SU-DHL-6 (cell line): ENCODE data around the gene ART5.

Experiments used
- H2AFZ ChIP-seq: fragments of 200-600 bp; sonication (generic); 2 replicates; pipeline ENCODE4 v1.6.1; 2014; ENCODE audit warnings: low read depth, mild to moderate bottlenecking, moderate library complexity, mixed read lengths, antibody characterized with exemption, low read length; ENCODE audit not compliant: severe bottlenecking
- H3F3A ChIP-seq: fragments of 200-600 bp; shearing (Covaris generic); 2 replicates; pipeline ENCODE4 v1.6.0; 2016; ENCODE audit warnings: antibody characterized with exemption, mild to moderate bottlenecking; ENCODE audit not compliant: insufficient read depth
- H3K27ac ChIP-seq: fragments of 200-600 bp; sonication (generic); 2 replicates; pipeline ENCODE4 v1.5.1; 2016; ENCODE audit warnings: low read depth, mild to moderate bottlenecking, low read length, moderate library complexity, mixed read lengths
- H3K27me3 ChIP-seq: fragments of 200-600 bp; sonication (generic), shearing (Covaris generic); 2 replicates; pipeline ENCODE4 v1.6.0; 2014; ENCODE audit warnings: mild to moderate bottlenecking, low read length
- H3K36me3 ChIP-seq: fragments of 200-600 bp; sonication (generic); 2 replicates; pipeline ENCODE4 v1.6.1; 2014; ENCODE audit warnings: mild to moderate bottlenecking, low read length, mixed read lengths
- H3K4me2 ChIP-seq: fragments of 300-600, 200-600 bp; shearing (Covaris generic), sonication (generic); 2 replicates; pipeline ENCODE4 v1.6.0; 2014; ENCODE audit warnings: low read length, low read depth, mild to moderate bottlenecking; ENCODE audit not compliant: poor library complexity, severe bottlenecking
- H3K4me3 ChIP-seq: fragments of 200-600 bp; sonication (generic); 2 replicates; pipeline ENCODE4 v1.5.1; 2014; ENCODE audit warnings: antibody characterized with exemption, low read length, mild to moderate bottlenecking, mixed read lengths; ENCODE audit not compliant: insufficient read depth, poor library complexity, severe bottlenecking
- H3K79me2 ChIP-seq: fragments of 200-600 bp; sonication (generic); 2 replicates; pipeline ENCODE4 v1.6.1; 2014; ENCODE audit warnings: mild to moderate bottlenecking, low read length, moderate library complexity; ENCODE audit not compliant: insufficient read depth
- H3K9ac ChIP-seq: fragments of 200-600 bp; sonication (generic); 2 replicates; pipeline ENCODE4 v1.7.0; 2014; ENCODE audit warnings: mild to moderate bottlenecking, low read length
- H3K9me2 ChIP-seq: fragments of 200-600 bp; sonication (generic); replicated peaks from 2 replicates; pipeline ENCODE4 v1.6.1; 2014; ENCODE audit warnings: low read length; ENCODE audit not compliant: insufficient read depth
- H3K9me3 ChIP-seq: fragments of 200-600 bp; sonication (generic); 2 replicates; pipeline ENCODE4 v1.6.1; 2014; ENCODE audit warnings: low read length, mixed read lengths; ENCODE audit not compliant: insufficient read depth
- H4K20me1 ChIP-seq: fragments of 200-600 bp; sonication (generic); 2 replicates; pipeline ENCODE4 v1.6.1; 2014; ENCODE audit warnings: low read depth, mild to moderate bottlenecking, antibody characterized with exemption, low read length, moderate library complexity, mixed read lengths
- EZH2phosphoT487 ChIP-seq: fragments of 200-600 bp; sonication (generic), shearing (Covaris generic); conservative IDR thresholded peaks from 2 replicates; pipeline ENCODE4 v1.6.1; 2018; ENCODE audit warnings: mild to moderate bottlenecking, antibody characterized with exemption, low read length, moderate library complexity, mixed read lengths
- TF ChIP-seq, protein P1 (sequence below): fragments of 200-600 bp; sonication (generic); IDR thresholded peaks from one replicate; pipeline ENCODE4 v1.5.1; 2017; ENCODE audit warnings: antibody characterized with exemption, mild to moderate bottlenecking, low read length, moderate library complexity; ENCODE audit not compliant: insufficient read depth, poor library complexity, severe bottlenecking

Gene ART5

DNA sequence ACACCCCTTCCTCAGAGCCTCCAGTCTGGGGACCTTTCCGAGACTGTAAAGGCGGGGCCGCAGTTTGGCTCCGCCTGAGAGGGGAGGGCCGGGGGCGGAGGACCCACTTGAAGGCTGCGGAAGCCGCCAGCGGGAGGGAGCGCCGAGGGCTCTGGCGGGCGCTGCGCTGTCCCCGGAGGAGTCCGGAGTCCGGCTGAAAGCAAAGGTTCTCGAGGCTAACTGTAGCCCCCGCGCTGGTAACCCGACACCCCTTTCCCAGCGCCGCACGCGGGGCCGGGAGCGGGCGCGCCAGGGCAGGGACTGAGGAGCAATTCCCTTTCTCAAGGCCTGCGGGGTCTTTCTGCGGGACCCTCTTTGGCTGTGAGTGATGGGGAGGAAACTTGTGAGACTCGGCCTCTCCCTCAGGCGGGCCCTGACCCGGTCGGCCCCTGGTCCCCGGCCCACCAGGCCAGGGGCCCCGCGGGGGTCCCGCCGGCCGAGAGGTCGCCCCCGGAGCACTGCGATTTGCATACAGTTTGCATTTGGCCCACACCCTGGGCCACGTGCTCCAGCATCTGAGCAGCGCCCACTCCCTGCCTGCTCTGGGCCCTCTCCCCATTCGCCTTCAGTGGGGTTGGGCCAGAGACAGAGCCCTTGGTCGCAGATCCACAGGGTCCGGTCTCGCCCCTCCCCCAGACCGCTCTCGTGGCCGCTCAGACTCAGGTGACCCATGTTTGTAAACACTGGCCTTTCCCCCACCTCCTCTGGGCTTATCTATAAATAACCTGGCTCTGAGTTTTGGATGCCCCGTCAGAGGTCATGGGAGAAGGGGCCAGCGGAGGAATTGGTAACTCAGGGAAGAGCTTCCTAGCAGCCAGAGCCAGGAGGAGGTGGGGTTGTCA lies 519 bp upstream of the ART5 start:
- H3K27me3 ChIP-seq, result no peaks in the 10 kb centered on the region
- TF ChIP-seq EZH2phosphoT487, result no peak
- TF ChIP-seq, protein P1, sequence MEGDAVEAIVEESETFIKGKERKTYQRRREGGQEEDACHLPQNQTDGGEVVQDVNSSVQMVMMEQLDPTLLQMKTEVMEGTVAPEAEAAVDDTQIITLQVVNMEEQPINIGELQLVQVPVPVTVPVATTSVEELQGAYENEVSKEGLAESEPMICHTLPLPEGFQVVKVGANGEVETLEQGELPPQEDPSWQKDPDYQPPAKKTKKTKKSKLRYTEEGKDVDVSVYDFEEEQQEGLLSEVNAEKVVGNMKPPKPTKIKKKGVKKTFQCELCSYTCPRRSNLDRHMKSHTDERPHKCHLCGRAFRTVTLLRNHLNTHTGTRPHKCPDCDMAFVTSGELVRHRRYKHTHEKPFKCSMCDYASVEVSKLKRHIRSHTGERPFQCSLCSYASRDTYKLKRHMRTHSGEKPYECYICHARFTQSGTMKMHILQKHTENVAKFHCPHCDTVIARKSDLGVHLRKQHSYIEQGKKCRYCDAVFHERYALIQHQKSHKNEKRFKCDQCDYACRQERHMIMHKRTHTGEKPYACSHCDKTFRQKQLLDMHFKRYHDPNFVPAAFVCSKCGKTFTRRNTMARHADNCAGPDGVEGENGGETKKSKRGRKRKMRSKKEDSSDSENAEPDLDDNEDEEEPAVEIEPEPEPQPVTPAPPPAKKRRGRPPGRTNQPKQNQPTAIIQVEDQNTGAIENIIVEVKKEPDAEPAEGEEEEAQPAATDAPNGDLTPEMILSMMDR, result no peak
- no peak overlapping the region for H3K4me3 ChIP-seq
- H4K20me1 ChIP-seq, result no peaks in the 10 kb centered on the region
- H3F3A ChIP-seq, result no peaks in the 10 kb centered on the region
- no peak overlapping the region for H3K9ac ChIP-seq
- no peak overlapping the region for H3K27ac ChIP-seq
- H3K36me3 ChIP-seq, result no peaks in the 10 kb centered on the region
- no peak overlapping the region for H3K4me2 ChIP-seq
- H3K9me3 ChIP-seq, result no peaks in the 10 kb centered on the region
- no peak overlapping the region for H2AFZ ChIP-seq
- H3K79me2 ChIP-seq, result no peaks in the 10 kb centered on the region
- H3K9me2 ChIP-seq, result no peaks in the 10 kb centered on the region

DNA sequence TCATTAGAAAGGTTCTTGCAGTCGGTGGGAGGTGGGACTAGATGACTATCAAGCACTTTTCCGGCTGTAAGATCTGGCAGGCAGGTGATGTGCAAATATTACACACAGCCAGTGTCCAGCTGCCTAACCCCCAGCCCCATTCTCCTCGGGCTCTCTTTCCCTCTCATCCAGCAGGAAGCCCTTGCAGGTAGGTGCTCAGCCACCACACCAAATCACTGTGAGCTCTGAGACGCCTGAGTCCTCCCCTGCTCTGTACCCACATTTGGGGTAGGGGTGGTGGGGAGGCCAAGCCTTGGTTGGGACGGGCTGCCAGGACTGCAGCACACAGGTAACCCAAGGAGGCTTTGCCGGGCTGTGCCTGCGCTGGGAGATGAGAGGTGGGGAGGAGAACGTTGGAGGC lies 601 bp downstream of the ART5 start:
- no peaks in the 10 kb centered on the region for H3K79me2 ChIP-seq
- no peak overlapping the region for H3K4me2 ChIP-seq
- H3K9me3 ChIP-seq, result no peaks in the 10 kb centered on the region
- H3K9me2 ChIP-seq, result no peaks in the 10 kb centered on the region
- no peak overlapping the region for H2AFZ ChIP-seq
- TF ChIP-seq, protein P1, result no peak
- TF ChIP-seq EZH2phosphoT487, result no peak
- H3K4me3 ChIP-seq, result no peak overlapping the region
- H3K36me3 ChIP-seq, result no peaks in the 10 kb centered on the region
- H4K20me1 ChIP-seq, result no peaks in the 10 kb centered on the region
- H3K9ac ChIP-seq, result no peak overlapping the region
- H3K27me3 ChIP-seq, result no peaks in the 10 kb centered on the region
- H3K27ac ChIP-seq, result no peak overlapping the region
- H3F3A ChIP-seq, result no peaks in the 10 kb centered on the region

DNA sequence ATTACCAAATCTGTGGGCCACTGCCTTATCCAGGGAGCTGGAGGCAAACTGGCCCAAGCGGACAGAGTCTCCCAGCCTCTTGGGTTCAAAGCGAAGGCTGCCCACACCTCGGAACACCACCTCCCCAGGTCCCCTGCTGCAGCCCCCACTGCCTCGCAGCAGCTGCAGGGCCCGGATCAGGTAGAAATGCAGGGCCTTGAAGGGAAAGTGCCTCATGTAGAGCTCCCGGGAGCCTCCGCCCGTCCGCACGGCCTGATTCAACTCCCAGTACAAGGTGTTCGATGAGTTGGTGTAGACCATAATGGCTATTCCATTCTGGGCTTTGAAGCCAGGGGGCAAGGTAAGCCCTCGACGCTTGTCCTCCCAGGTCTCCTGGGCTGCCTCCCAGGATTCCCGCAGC lies 2.0 kb downstream of the ART5 start:
- H2AFZ ChIP-seq, result no peak overlapping the region
- no peaks in the 10 kb centered on the region for H3K9me3 ChIP-seq
- H3K79me2 ChIP-seq, result no peaks in the 10 kb centered on the region
- H3K36me3 ChIP-seq, result no peaks in the 10 kb centered on the region
- no peak overlapping the region for H3K4me3 ChIP-seq
- no peak overlapping the region for H3K27ac ChIP-seq
- H3F3A ChIP-seq, result no peaks in the 10 kb centered on the region
- H3K9ac ChIP-seq, result no peak overlapping the region
- H3K9me2 ChIP-seq, result no peaks in the 10 kb centered on the region
- no peak overlapping the region for H3K4me2 ChIP-seq
- H3K27me3 ChIP-seq, result no peaks in the 10 kb centered on the region
- no peaks in the 10 kb centered on the region for H4K20me1 ChIP-seq
- TF ChIP-seq, protein P1, result no peak
- no peak for TF ChIP-seq EZH2phosphoT487
